Measurements from ENCODE around the gene ZNRF3.

Gene ZNRF3

GRCh38 chr22:29093501-29094300, 210.3 kb downstream of the ZNRF3 start:
- Mint-ChIP-seq H3K27ac (no peak overlapping the region), H3K4me3 (no peak overlapping the region), H3K27me3 (peaks cover 6% of the 10 kb centered on the region), H3K9me3 (ENCODE audit: low read depth) (no peaks in the 10 kb centered on the region), H3K4me1 (ENCODE audit: low read depth) (no peaks in the 10 kb centered on the region), H3K36me3 (no peaks in the 10 kb centered on the region)

GRCh38 chr22:29095459-29095858, 212.1 kb downstream of the ZNRF3 start:
- no peaks in the 10 kb centered on the region for H3K4me1 Mint-ChIP-seq (ENCODE audit: low read depth)
- H3K27ac Mint-ChIP-seq, result no peak overlapping the region
- H3K4me3 Mint-ChIP-seq, result no peak overlapping the region
- no peaks in the 10 kb centered on the region for H3K36me3 Mint-ChIP-seq
- H3K9me3 Mint-ChIP-seq (ENCODE audit: low read depth), result no peaks in the 10 kb centered on the region
- peaks cover 4% of the 10 kb centered on the region for H3K27me3 Mint-ChIP-seq

- Mint-ChIP-seq H3K27ac (no peak overlapping the region), H3K9me3 (ENCODE audit: low read depth) (no peaks in the 10 kb centered on the region), H3K4me3 (no peak overlapping the region), H3K27me3 (peaks cover 1% of the 10 kb centered on the region), H3K36me3 (no peaks in the 10 kb centered on the region), H3K4me1 (ENCODE audit: low read depth) (no peaks in the 10 kb centered on the region)
Measured at GRCh38 chr22:29096736-29097669, 213.6 kb downstream of the ZNRF3 start.

GRCh38 chr22:29098296-29098695, 214.9 kb downstream of the ZNRF3 start:
- Mint-ChIP-seq H3K27ac (no peak overlapping the region), H3K4me3 (no peak overlapping the region), H3K36me3 (no peaks in the 10 kb centered on the region), H3K9me3 (ENCODE audit: low read depth) (no peaks in the 10 kb centered on the region), H3K4me1 (ENCODE audit: low read depth) (no peaks in the 10 kb centered on the region), H3K27me3 (peaks cover 1% of the 10 kb centered on the region)

GRCh38 chr22:29102300-29102699, 218.9 kb downstream of the ZNRF3 start:
- Mint-ChIP-seq H3K27ac (no peak overlapping the region), H3K4me1 (ENCODE audit: low read depth) (no peaks in the 10 kb centered on the region), H3K4me3 (no peak overlapping the region), H3K27me3 (no peaks in the 10 kb centered on the region), H3K36me3 (no peaks in the 10 kb centered on the region), H3K9me3 (ENCODE audit: low read depth) (no peaks in the 10 kb centered on the region)

GRCh38 chr22:29103121-29103520, 219.7 kb downstream of the ZNRF3 start:
- peaks cover under 1% of the 10 kb centered on the region for H3K27me3 Mint-ChIP-seq
- H3K9me3 Mint-ChIP-seq (ENCODE audit: low read depth), result no peaks in the 10 kb centered on the region
- H3K36me3 Mint-ChIP-seq, result no peaks in the 10 kb centered on the region
- no peak overlapping the region for H3K27ac Mint-ChIP-seq
- H3K4me1 Mint-ChIP-seq (ENCODE audit: low read depth), result no peaks in the 10 kb centered on the region
- H3K4me3 Mint-ChIP-seq, result no peak overlapping the region

GRCh38 chr22:29105468-29105867, 222.1 kb downstream of the ZNRF3 start:
- peaks cover 6% of the 10 kb centered on the region for H3K27me3 Mint-ChIP-seq
- no peak overlapping the region for H3K27ac Mint-ChIP-seq
- no peaks in the 10 kb centered on the region for H3K9me3 Mint-ChIP-seq (ENCODE audit: low read depth)
- peaks cover 3% of the 10 kb centered on the region for H3K36me3 Mint-ChIP-seq
- no peaks in the 10 kb centered on the region for H3K4me1 Mint-ChIP-seq (ENCODE audit: low read depth)
- no peak overlapping the region for H3K4me3 Mint-ChIP-seq

GRCh38 chr22:29106839-29107238, 223.5 kb downstream of the ZNRF3 start:
- Mint-ChIP-seq H3K27ac (no peak overlapping the region), H3K9me3 (ENCODE audit: low read depth) (no peaks in the 10 kb centered on the region), H3K36me3 (peaks cover 3% of the 10 kb centered on the region), H3K4me3 (no peak overlapping the region), H3K27me3 (peaks cover 10% of the 10 kb centered on the region), H3K4me1 (ENCODE audit: low read depth) (no peaks in the 10 kb centered on the region)

Data from activated naive CD8-positive, alpha-beta T cell (primary cell).